GM12872 (cell line): ENCODE results near the gene SORCS1.

Source experiments
- TF ChIP-seq, protein P1 (sequence below): IDR thresholded peaks from 3 replicates; pipeline ENCODE4 v1.5.1; 2011; ENCODE audit warnings: low read depth, mild to moderate bottlenecking, low read length, moderate library complexity; ENCODE audit not compliant: insufficient read depth

The SORCS1 gene

DNA sequence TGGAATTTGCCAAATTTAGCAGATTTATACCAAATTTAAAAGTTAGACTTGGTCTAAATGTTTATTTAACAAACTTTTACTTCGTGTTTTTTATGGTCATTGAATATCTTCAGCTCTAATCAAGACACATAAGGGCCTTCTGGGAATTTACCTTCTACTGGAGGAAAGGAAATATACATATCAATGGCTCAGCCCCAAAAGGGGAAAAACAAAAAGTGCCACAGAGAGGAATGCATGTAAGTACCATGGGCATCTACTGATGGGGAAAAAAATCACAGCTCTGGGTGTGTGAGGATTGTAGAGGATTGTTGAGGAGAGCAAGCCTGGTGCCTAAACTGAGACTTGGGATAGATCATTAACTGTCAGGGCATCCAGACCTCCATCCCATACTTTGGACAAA lies 260.3 kb downstream of the SORCS1 start:
- TF ChIP-seq, protein P1, sequence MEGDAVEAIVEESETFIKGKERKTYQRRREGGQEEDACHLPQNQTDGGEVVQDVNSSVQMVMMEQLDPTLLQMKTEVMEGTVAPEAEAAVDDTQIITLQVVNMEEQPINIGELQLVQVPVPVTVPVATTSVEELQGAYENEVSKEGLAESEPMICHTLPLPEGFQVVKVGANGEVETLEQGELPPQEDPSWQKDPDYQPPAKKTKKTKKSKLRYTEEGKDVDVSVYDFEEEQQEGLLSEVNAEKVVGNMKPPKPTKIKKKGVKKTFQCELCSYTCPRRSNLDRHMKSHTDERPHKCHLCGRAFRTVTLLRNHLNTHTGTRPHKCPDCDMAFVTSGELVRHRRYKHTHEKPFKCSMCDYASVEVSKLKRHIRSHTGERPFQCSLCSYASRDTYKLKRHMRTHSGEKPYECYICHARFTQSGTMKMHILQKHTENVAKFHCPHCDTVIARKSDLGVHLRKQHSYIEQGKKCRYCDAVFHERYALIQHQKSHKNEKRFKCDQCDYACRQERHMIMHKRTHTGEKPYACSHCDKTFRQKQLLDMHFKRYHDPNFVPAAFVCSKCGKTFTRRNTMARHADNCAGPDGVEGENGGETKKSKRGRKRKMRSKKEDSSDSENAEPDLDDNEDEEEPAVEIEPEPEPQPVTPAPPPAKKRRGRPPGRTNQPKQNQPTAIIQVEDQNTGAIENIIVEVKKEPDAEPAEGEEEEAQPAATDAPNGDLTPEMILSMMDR, result no peak

DNA sequence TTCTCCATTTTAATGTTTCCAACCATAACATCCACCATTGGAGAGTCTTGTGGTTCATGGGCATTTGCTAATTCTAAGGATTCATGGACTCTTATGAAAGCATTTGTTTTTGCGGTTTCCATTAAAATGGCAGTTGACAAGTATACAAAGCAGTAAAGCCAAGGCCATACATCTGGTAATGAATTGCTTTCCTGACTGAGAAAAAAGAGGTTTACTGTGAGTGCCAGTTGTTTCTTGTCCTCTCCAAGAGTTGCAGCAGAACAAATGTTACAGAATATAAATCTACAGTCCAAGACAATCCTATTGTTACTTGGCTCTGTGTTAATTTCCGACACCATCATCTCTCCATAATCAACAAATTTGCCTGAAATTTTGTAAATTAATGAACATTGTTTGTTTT lies 261.3 kb downstream of the SORCS1 start:
- TF ChIP-seq, protein P1, result no peak

DNA sequence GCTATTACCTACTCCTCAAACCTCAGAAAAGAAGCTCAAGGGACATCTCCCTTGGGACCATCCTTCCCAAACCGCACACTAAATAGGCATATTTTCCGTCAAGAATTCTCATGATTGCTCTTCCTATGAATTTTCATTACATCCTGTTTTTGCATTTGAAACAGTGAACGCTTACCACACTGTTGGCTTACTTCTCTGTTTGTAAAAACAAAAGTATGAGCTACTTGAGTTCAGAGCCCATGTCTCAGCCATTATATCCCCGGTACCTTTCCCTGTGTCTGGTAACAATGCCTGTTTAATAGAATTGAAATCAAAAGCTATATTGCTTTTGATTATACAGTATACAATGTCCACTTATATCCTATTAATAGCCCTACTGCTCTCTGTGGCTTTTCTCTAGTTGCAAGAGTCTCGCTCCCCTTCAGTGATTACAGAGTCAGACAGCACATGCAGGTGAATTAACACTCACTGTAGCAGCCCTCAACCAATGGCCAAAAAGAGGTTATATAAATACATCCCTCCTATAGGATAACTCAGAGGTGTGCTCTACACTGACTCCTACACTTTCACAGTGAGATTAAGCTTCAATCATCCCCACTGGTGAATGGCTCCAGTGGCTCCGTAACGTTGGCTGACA lies 264.4 kb downstream of the SORCS1 start:
- TF ChIP-seq, protein P1, result no peak

DNA sequence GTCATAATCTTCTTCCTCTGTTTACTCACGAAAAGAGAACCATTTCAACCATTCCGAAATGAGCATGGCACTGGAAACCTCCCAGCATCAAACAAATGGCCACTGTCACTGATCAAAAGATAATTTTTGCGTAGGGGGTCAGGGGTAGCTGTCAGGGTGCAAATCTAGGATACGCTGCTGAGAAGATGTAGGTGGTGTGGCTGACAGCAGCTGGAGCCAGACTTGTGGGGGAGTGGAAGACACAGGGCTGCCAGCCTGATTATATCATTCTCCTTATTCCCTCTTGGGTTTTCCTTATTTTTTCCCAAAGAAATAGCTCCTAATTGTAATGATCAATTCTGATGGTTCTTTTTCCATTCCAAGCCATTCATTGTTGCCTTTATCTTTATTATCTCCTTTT lies 266.1 kb downstream of the SORCS1 start:
- TF ChIP-seq, protein P1, result no peak

DNA sequence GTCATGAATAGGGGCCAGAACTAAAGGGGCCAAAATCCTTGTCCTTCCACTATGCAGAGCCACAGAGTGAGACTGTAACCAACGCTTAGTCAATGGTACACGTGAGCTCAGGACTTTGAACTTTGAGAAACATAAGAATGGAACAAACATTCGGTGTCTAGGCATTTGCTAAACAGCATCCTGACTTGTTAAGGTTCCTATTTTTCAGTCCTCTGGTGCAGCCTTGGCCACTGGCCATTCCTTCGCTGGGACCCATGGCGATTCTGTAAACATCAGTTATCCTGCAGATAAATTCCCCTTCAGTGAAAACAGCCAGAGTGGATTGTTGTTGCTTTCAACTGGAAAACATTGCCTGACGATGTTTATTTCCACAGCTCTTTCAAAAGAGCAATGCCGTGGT lies 266.8 kb downstream of the SORCS1 start:
- TF ChIP-seq, protein P1, result no peak

DNA sequence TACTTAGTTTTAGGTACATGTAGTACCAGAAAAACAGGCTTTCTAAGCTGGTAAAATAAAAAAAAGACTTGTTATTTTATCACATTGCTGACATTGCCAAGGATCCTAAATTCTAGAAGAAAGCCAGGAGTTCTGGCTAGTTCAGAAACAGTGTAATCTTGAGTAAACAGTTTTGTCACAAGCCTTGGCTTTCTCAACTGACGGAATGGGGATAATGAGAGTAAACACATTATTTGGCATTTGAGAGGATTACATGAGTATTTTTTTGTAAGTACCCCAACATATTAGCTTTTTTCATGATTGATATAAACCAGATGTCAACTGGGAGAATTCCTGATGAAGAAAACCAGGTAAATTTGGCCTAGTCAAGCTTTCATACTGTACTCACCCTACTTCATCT lies 269.8 kb downstream of the SORCS1 start:
- TF ChIP-seq, protein P1, result no peak

DNA sequence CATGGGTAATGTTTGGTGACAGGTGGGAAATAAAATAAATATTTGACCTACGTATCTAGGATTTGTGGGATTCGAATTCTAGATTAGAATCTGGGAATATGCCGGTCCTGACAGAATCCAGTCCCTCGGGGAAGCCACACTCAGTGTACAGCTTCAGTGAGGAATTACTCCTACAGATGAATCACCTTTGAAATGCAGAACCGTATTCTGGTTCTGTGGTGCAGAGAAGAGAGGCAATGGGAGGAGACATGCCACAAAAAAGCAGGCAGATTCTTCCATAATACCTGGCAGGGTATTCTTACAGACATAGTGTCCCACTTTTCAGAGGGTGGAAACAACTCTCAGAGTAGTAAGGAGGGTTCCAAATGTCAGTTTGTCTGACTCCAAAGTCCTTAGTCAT lies 286.9 kb downstream of the SORCS1 start:
- TF ChIP-seq, protein P1, result no peak

DNA sequence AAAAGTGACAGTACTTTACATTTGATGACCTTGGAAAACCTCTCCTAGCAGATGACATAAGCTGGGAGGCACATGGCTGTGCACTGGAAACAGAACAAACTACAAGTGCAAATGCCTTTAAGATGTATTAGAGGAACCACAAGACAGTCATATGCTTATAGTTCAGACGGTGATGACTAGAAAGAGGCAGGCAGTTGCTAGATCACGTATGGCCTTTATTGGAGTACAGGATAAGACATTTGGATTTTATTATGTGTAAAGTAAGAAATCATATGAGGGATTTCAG lies 290.0 kb downstream of the SORCS1 start:
- TF ChIP-seq, protein P1, result no peak
